HG02852 (cell line): ENCODE results near the gene FAM168B.
"Not testable (repeated sequence)": the region's sequence is repeated elsewhere in the genome, so short reads cannot be mapped to it uniquely, and the experiment has no call there.

Experiments used
- ATAC-seq: cut with Tn5 transposase; IDR thresholded peaks from one replicate; pipeline ENCODE4 v1.9.1; 2021; ENCODE audit warnings: mild to moderate bottlenecking, moderate library complexity; ENCODE audit not compliant: unreplicated experiment

FAM168B gene

GRCh38 chr2:131093006-131093695 is at the start of gene FAM168B:
Gene FAM168B, minus strand, starts transcription at chr2:131093460. Its CDS starts 10,814 bp downstream, at chr2:131082646.
- peak; percentile 81 for ATAC-seq

- no peak for ATAC-seq
Observed at GRCh38 chr2:131142849-131143248, 49.6 kb upstream of the FAM168B start.

- no peak for ATAC-seq
Observed at GRCh38 chr2:131140581-131140980, 47.3 kb upstream of the FAM168B start.

- ATAC-seq: no peak
Observed at GRCh38 chr2:131132729-131133128, 39.5 kb upstream of the FAM168B start.

GRCh38 chr2:131130298-131130596 is 37.0 kb upstream of the FAM168B start:
- no peak for ATAC-seq

GRCh38 chr2:131127981-131128380 is 34.7 kb upstream of the FAM168B start:
- no peak for ATAC-seq

GRCh38 chr2:131127076-131127475 is 33.8 kb upstream of the FAM168B start:
- no peak for ATAC-seq

- no peak for ATAC-seq
Observed at GRCh38 chr2:131126436-131126835, 33.2 kb upstream of the FAM168B start.

GRCh38 chr2:131125195-131125757 is 32.0 kb upstream of the FAM168B start:
- ATAC-seq: no peak

GRCh38 chr2:131123192-131123591 is 29.9 kb upstream of the FAM168B start:
- ATAC-seq: no peak

- ATAC-seq: no peak
Observed at GRCh38 chr2:131122496-131122895, 29.2 kb upstream of the FAM168B start.

GRCh38 chr2:131121464-131121863 is 28.2 kb upstream of the FAM168B start:
- no peak for ATAC-seq

- no peak for ATAC-seq
Observed at GRCh38 chr2:131120815-131121317, 27.6 kb upstream of the FAM168B start.

- ATAC-seq: no peak
Observed at GRCh38 chr2:131115752-131116151, 22.5 kb upstream of the FAM168B start.

- not testable (repeated sequence) for ATAC-seq
Observed at GRCh38 chr2:131114950-131115349, 21.7 kb upstream of the FAM168B start.

- no peak for ATAC-seq
Observed at GRCh38 chr2:131113566-131114227, 20.4 kb upstream of the FAM168B start.

GRCh38 chr2:131112529-131112928 is 19.3 kb upstream of the FAM168B start:
- ATAC-seq: no peak

- peak; percentile 41 for ATAC-seq
Observed at GRCh38 chr2:131105950-131106801, 12.9 kb upstream of the FAM168B start.

- ATAC-seq: peak; percentile 80
Observed at GRCh38 chr2:131105156-131105949, 12.1 kb upstream of the FAM168B start, which contains the start of gene PLEKHB2. Gene PLEKHB2, plus strand, starts transcription at chr2:131105336. Its CDS starts 15,606 bp downstream, at chr2:131120942.

- peak; percentile 70 for ATAC-seq
Observed at GRCh38 chr2:131104487-131105155, 11.4 kb upstream of the FAM168B start.
